NCI-H2196 treated with DMSO at 0.1 percent for 48 hours (cell line): Measurements from ENCODE around the gene TFPT.
"Not testable (repeated sequence)": the region's sequence is repeated elsewhere in the genome, so short reads cannot be mapped to it uniquely, and the experiment has no call there.

Experiments used
- DNase-seq: peaks from one replicate; lab custom pipeline; 2025; ENCODE audit not compliant: unreplicated experiment; lab: John Stamatoyannopoulos, UW

The TFPT gene

GRCh38 chr19:54124393-54124792, 8.9 kb upstream of the TFPT start:
- no peak for DNase-seq

GRCh38 chr19:54123682-54124081, 8.2 kb upstream of the TFPT start:
- DNase-seq = no peak

DNA sequence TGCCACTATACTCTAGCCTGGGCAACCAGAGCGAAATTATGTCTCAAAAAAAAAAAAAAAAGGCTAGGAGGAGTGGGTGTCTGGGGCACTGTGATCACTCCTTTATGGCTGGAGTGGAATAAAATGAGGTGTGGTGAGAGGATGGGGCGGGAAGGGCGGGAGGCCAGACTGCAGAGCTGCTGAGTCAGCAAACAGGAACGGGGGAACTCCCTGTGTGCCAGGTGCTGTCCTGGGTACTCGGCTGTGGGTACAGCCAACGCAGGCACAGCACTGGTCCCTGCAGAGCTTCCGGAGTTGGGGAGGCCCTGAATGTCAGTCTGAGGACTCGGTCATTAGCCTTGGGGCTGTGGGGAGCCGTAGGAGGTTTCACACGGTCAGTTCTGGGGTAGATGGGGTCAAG, 5.8 kb upstream of the TFPT start:
- DNase-seq = no peak

DNA sequence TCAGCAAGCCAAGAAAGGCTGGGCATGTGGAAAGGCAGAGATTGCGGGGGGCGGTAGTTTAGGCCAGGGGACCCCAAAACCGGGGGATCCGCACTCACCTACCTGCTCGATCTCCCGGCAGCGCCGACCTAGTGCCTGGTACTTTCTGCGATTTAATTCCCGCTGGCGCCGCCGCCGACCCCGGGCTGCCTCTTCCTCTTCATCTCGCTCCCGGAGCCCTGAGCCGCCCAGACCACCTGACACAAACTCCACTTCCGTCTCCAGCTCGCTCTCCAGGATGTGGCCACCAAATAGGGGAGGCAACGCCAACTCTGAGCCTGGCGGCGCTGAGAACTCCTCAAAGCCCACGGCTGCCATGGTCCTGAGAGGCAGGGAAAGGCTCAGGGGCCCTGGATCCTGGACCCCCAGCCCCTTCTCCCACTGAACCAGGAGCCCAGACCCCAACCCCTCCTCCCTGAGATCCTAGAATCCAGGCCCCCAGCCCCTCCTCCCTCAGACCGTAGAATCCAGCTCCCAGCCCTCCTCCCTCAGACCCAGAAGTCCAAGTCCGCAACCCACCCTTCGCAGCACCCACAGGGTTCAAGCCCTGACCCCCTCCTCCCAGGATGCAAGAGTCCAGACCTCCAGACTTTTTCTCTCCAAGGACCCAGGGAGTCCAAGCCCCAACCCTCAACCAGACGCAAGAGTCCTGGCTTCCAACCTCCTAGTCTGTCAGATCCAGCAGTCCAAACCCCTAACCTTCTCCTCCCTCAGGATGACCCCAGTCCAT, 933 bp downstream of the TFPT start:
- peak; percentile 10 for DNase-seq

DNA sequence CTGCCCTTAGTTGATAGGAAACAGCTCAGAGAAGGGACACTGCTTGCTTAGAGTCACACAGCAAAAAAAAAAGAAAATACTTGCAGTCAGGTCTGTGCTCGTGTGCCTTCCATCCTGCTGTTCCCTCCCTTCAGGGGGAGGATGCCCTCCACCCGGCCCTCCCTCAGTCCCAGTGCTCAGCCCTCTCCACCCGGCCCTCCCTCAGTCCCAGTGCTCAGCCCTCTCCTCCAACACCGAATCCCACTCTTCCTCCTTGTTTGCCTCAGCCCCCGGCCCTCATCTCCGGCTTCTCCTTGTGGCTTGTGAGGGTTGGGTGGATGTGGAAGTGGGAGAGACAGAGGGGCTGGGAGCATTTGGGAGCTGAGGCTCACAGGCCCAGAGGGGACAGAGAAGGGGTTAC, 5.8 kb downstream of the TFPT start:
- DNase-seq = no peak

- no peak for DNase-seq
These were observed 7.0 kb downstream of the TFPT start for GRCh38 chr19:54108496-54108895.

DNA sequence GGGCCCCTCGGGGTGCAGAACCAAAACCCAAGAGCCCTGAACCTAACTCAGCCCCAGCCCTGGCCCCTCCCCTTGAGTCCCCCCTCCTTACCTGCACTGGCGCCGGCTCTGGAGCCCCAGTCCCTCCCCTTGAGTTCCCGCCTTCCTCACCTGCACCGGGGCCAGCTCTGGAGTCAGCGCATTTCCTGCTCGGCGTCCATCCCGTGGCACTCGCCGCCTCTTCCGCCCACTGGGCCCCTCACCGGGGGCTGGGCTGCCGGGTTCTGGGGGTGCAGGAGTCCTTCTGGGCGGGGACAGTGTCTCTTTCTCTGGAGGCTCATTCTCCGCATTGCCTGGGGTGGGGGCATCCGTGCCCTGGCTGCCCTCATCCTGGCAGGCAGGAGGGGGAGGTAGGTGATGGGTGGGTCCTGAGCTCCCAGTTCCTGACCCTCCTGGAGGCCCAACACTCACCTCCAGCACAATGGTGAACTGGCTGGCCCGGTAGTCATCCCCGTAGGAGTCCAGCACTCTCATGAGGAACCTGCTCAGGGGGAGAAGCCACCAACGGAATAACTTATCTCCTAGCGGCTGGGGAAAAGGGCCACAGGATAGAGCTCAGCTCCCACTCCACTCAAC, 7.5 kb downstream of the TFPT start:
- no peak for DNase-seq

GRCh38 chr19:54106716-54107115, 8.7 kb downstream of the TFPT start:
- no peak for DNase-seq

GRCh38 chr19:54105796-54106195, 9.7 kb downstream of the TFPT start:
- no peak for DNase-seq

GRCh38 chr19:54104998-54105715, 10.3 kb downstream of the TFPT start:
- DNase-seq = no peak

- DNase-seq = peak; percentile 92
These were observed 12.9 kb downstream of the TFPT start, which contains the start of gene NDUFA3 for GRCh38 chr19:54102421-54103169. TSS of gene NDUFA3 (plus strand) at chr19:54102855. CDS start at chr19:54102879, 24 bp downstream.

GRCh38 chr19:54100561-54100960, 14.9 kb downstream of the TFPT start, which contains the start of gene OSCAR:
TSS of gene OSCAR (minus strand) at chr19:54100803. CDS start at chr19:54100792, 11 bp downstream.
- DNase-seq = no peak

DNA sequence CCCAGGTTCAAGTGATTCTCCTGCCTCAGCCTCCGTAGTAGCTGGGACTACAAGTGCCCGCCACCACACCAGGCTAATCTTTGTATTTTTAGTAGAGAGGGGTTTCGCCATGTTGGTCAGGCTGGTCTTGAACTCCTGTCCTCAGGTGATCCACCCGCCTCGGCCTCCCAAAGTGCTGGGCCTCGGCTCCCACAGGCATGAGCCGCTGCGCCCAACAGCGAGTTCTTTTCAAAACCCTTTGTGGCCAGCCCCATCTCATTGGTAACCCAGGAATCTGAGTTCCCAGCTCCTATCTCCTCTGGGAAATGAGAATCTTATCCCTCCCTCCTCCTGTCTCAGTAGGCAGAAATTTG, 15.6 kb downstream of the TFPT start:
- not testable (repeated sequence) for DNase-seq

- no peak for DNase-seq
These were observed 16.1 kb downstream of the TFPT start for GRCh38 chr19:54099190-54099902.

DNA sequence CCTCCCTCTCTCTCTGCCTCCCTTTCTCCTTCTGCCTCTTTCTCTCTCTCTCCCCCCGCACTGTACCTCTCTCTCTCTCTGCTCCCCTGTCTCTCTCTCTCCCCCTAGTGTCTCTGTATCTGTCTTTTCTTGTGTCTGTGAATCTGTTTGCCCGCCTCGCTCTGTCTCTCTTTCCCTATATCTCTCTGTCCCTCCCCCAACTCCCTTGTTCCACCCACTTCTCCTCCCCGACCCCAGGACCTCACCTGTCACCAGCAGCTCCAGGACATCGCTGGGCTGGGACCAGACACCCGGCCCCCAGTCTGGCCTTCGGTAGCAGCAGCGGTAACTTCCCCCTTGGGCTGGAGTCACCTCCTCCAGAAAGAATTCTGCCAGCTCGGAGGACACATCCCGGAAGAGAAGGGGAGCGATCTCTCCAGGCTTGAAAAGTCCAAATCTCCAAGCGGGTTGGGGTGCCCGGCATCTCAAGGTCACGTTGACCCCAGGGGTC, 18.8 kb downstream of the TFPT start:
- no peak for DNase-seq

DNA sequence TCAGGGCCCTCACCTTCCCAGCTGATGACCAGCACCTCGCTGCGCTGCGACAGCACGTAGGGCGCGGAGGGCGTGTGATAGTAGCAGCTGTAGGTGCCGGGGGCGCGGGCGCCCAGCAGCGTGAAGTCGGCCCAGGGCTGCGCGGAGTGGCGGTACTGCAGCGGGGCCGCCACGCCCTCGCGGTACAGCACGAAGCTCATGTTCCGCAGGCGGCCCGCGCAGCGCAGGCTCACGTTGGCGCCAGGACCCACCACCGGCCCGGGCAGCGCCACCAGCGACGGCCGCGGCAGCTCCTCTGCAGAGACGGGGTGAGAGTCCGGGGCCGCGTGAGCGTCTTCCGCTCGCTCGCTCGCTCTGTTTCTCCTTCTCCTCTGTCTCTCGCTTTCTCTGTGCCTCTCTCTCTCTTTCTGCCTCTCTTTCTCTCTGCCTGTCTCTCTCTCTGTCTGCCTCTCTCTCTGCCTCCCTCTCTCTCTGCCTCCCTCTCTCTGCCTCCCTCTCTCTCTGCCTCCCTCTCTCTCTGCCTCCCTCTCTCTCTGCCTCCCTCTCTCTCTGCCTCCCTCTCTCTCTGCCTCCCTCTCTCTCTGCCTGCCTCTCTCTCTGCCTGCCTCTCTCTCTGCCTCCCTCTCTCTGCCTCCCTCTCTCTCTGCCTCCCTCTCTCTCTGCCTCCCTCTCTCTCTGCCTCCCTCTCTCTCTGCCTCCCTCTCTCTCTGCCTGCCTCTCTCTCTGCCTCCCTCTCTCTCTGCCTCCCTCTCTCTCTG, 19.4 kb downstream of the TFPT start:
- DNase-seq = not testable (repeated sequence)

DNA sequence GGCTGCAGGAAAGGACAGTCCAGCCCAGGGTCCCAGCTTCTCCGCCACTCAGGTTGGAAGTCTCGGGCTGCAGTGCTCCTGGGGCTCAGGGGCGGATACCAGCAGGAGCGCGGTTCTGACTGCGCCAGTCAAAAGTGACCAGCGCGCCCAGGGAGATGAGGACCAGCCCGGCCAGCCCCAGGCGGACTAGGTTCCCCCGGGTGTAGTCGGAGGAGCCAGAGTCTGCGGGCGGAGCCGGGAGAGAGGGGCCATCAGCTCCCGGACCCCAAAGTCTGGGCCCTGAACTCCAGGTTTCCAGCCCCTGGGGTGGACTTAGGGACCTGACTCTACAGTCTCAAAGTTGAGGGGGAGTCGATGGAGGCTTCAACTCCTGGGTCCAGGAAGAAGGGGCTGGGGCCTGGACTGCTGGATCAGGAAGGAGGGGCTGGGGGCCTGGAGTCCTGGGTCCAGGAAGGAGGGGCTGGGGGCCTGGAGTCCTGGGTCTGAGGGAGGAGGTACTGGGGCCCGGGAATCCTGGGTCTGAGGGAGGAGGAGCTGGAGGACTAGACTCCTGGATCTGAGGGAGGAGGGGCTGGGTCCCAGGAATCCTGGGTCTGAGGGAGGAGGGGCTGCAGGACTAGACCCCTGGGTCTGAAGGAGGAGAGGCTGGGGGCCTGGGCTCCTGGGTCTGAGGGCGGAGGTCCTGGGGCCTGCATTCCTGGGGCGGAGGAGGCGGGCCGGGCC, 20.2 kb downstream of the TFPT start:
- DNase-seq = no peak

DNA sequence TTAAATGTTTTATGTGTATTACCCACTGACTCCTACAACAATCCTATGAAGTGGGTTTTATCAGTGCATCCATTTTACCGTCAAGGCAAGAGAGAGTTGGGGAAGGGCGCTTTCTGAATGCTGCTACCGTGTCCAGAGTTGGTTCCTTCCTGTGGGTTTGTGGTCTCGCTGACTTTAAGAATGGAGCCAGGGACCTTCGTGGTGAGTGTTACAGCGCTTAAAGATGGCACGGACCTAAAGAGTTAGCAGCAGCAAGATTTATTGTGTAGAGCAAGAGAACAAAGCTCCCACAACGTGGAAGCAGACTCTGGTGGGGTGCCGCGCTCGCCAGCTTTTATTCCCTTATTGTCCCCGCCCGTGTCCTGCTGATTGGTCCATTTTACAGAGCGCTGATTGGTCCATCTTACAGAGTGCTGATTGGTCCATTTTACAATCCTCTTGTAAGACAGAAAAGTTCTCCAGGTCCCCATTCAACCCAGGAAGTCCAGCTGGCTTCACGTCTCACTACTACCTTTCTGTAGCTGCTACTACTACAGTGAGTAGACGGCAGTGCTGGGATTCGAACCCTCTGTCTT, 20.9 kb downstream of the TFPT start:
- DNase-seq = no peak

- DNase-seq = no peak
These were observed 31.0 kb downstream of the TFPT start for GRCh38 chr19:54084410-54084809.
